ENCODE measurements around the gene PPP1R9A.
A peak's percentile ranks its signal among the peaks of the same experiment; 100 is the strongest.
"Not testable (repeated sequence)": the region's sequence is repeated elsewhere in the genome, so short reads cannot be mapped to it uniquely, and the experiment has no call there.

The PPP1R9A gene

DNA sequence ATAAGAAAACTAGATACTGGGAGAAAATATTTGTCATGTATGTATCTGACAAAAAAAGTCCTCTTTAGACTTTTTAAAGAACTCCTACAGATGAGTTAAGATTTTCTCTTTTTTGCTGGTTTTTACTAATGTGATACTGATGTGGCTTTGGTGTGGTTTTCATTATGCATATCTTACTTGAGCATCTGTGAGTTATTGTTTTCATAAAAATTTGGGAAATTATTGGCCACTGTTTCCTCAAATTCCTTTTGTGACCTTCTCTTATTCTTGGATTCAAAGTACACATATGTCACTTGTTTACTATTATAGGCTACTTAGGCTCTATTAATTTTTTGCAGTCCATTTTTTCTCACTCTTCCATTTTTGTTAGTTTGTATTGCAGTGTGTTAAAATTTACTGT, 89.0 kb downstream of the PPP1R9A start:
- H3K27me3 Mint-ChIP-seq = no peaks in the 10 kb centered on the region

DNA sequence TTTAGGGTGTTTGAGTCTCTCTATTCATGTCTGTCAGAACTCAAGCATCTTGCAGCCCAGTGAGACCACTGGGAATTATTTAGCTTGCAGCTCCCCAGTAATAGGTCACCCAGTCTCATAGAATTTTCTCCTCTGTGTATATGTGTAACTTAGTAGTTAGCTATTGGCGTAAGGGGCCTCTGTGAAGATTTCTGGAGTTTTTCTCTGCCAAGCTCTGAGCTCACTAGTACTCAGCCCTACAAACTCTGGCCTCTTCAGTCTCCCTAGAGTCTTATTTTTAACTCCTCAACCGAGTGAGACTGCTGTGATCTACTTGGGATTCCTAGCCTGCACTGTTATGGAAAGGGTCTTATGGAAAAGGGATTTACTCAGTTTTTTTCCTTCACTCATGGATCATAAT, 90.2 kb downstream of the PPP1R9A start:
- no peaks in the 10 kb centered on the region for H3K36me3 Mint-ChIP-seq
- no peaks in the 10 kb centered on the region for H3K9me3 Mint-ChIP-seq
- H3K27me3 Mint-ChIP-seq = no peaks in the 10 kb centered on the region
- peaks cover 4% of the 10 kb centered on the region for H3K4me1 Mint-ChIP-seq
- H3K4me3 Mint-ChIP-seq = no peak overlapping the region
- no peak overlapping the region for H3K27ac Mint-ChIP-seq
- peak; percentile 26 for ATAC-seq

More for the DNA sequence above, 89.0 kb downstream of the PPP1R9A start:
- H3K4me1 Mint-ChIP-seq = no peaks in the 10 kb centered on the region
- H3K27ac Mint-ChIP-seq = no peak overlapping the region
- no peaks in the 10 kb centered on the region for H3K9me3 Mint-ChIP-seq
- no peak overlapping the region for H3K4me3 Mint-ChIP-seq
- no peak for ATAC-seq
- no peaks in the 10 kb centered on the region for H3K36me3 Mint-ChIP-seq

- Mint-ChIP-seq H3K4me3 (no peak overlapping the region), H3K27me3 (no peaks in the 10 kb centered on the region), H3K27ac (no peak overlapping the region), H3K4me1 (peaks cover 4% of the 10 kb centered on the region), H3K36me3 (no peaks in the 10 kb centered on the region), H3K9me3 (no peaks in the 10 kb centered on the region)
- no peak for ATAC-seq
These were observed 91.1 kb downstream of the PPP1R9A start for GRCh38 chr7:94998266-94999068.

- no peaks in the 10 kb centered on the region for H3K27me3 Mint-ChIP-seq
- no peak overlapping the region for H3K4me3 Mint-ChIP-seq
- ATAC-seq = no peak
- H3K4me1 Mint-ChIP-seq = peaks cover 4% of the 10 kb centered on the region
- H3K36me3 Mint-ChIP-seq = no peaks in the 10 kb centered on the region
- no peak overlapping the region for H3K27ac Mint-ChIP-seq
- H3K9me3 Mint-ChIP-seq = no peaks in the 10 kb centered on the region
These were observed 91.6 kb downstream of the PPP1R9A start for GRCh38 chr7:94999069-94999351.

- ATAC-seq, H3K27ac Mint-ChIP-seq, H3K4me3 Mint-ChIP-seq, H3K27me3 Mint-ChIP-seq, H3K9me3 Mint-ChIP-seq, H3K4me1 Mint-ChIP-seq, H3K36me3 Mint-ChIP-seq: not testable (repeated sequence)
These were observed 92.2 kb downstream of the PPP1R9A start for GRCh38 chr7:94999601-95000000.

- Mint-ChIP-seq H3K27ac (no peak overlapping the region), H3K9me3 (no peaks in the 10 kb centered on the region), H3K27me3 (no peaks in the 10 kb centered on the region), H3K36me3 (no peaks in the 10 kb centered on the region), H3K4me1 (peaks cover 4% of the 10 kb centered on the region), H3K4me3 (no peak overlapping the region)
- no peak for ATAC-seq
These were observed 93.9 kb downstream of the PPP1R9A start for GRCh38 chr7:95001258-95001657.

DNA sequence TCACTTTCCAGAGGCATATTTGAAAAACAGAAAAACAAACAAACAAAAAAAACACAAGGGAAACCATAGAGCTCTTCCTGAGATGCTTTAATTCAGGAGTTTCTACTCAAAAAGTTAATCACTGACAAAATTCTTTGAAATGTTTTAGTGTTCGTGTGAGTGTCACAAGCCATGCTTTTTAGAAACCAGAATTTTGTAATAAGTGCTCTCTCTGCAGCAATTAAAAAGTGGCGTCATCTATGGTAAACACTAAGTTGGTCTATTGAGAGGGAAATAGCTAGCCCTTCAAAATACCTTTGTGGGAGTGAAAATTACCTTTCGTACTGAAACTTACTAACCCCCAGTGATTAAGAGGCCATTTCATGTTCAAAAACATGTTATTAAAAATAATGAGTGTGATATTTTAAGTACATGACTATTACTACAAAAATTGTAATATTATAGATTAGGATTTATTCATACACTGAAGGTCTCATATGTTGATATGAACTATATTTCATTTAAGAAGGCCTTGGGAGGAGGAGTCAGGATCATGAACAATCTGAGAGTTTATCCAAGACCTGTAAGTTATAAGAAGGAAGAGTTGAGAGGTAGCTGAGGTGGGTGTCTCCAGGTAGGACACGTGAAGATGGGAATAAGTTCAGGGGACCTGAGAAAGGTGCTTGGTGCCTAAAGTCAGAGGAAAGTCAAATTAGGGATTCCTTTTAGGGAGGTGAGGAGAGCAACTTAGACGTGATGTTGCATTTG, 94.6 kb downstream of the PPP1R9A start:
- Mint-ChIP-seq H3K27me3 (no peaks in the 10 kb centered on the region), H3K4me3 (no peak overlapping the region), H3K9me3 (no peaks in the 10 kb centered on the region), H3K27ac (no peak overlapping the region), H3K36me3 (no peaks in the 10 kb centered on the region), H3K4me1 (peaks cover 4% of the 10 kb centered on the region)
- no peak for ATAC-seq

GRCh38 chr7:95002775-95003174, 95.4 kb downstream of the PPP1R9A start:
- Mint-ChIP-seq H3K27me3 (no peaks in the 10 kb centered on the region), H3K27ac (no peak overlapping the region), H3K36me3 (no peaks in the 10 kb centered on the region), H3K9me3 (no peaks in the 10 kb centered on the region), H3K4me1 (peaks cover 4% of the 10 kb centered on the region), H3K4me3 (no peak overlapping the region)
- ATAC-seq = no peak

- Mint-ChIP-seq H3K4me1 (peaks cover 4% of the 10 kb centered on the region), H3K27ac (no peak overlapping the region), H3K36me3 (no peaks in the 10 kb centered on the region), H3K4me3 (no peak overlapping the region), H3K27me3 (no peaks in the 10 kb centered on the region), H3K9me3 (no peaks in the 10 kb centered on the region)
- no peak for ATAC-seq
These were observed 97.3 kb downstream of the PPP1R9A start for GRCh38 chr7:95004618-95005247.

DNA sequence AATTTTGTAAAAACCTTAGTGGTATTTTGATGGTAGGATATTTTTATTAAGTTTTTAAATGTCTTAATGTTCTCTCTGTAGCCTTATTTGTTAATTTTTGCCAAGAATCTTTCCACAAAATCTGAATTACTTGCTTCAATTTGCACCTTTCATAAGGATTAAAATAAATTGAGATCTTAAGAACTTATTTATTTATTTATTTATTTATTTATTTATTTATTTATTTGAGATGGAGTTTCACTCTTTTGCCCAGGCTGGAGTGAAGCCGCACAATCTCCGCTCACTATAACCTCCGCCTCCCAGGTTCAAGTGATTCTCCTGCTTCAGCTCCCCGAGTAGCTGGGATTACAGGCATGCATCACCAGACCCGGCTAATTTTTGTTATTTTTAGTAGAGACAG, 98.6 kb downstream of the PPP1R9A start:
- Mint-ChIP-seq H3K27me3 (no peaks in the 10 kb centered on the region), H3K36me3 (no peaks in the 10 kb centered on the region), H3K9me3 (no peaks in the 10 kb centered on the region), H3K4me1 (peaks cover 4% of the 10 kb centered on the region), H3K4me3 (no peak overlapping the region), H3K27ac (no peak overlapping the region)
- no peak for ATAC-seq

DNA sequence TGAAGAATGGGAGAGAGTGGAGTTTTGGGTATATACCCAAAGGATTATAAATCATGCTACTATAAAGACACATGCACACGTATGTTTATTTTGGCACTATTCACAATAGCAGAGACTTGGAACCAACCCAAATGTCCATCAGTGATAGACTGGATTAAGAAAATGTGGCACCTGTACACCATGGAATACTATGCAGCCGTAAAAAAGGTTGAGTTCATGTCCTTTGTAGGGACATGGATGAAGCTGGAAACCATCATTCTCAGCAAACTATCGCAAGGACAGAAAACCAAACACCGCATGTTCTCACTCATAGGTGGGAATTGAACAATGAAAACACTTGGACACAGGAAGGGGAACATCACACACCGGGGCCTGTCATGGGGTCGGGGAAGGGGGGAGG, 101.4 kb downstream of the PPP1R9A start:
- not testable (repeated sequence) for H3K9me3 Mint-ChIP-seq, H3K27me3 Mint-ChIP-seq, H3K27ac Mint-ChIP-seq, H3K36me3 Mint-ChIP-seq, ATAC-seq, H3K4me1 Mint-ChIP-seq, H3K4me3 Mint-ChIP-seq

GRCh38 chr7:95011146-95011928, 103.9 kb downstream of the PPP1R9A start:
- Mint-ChIP-seq H3K4me3 (no peak overlapping the region), H3K27ac (no peak overlapping the region), H3K4me1 (no peaks in the 10 kb centered on the region), H3K9me3 (no peaks in the 10 kb centered on the region), H3K27me3 (no peaks in the 10 kb centered on the region), H3K36me3 (no peaks in the 10 kb centered on the region)
- no peak for ATAC-seq

DNA sequence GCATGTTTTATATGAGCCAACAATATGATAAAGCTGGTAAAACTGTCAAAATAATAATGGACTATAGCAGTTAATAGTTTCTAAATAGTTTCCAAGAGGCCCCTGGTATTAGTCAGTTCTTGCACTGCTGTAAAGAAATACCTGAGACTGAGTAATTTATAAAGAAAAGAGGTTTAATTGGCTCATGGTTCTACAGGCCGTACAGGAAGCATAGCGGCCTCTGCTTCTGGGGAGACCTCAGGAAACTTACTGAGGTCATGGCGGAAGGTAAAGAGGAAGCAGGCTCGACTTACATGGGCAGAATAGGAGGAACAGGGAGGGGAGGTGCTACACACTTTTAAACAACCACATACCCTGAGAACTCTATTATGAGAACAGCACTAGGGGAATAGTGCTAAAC, 104.6 kb downstream of the PPP1R9A start:
- H3K4me3 Mint-ChIP-seq = no peak overlapping the region
- no peaks in the 10 kb centered on the region for H3K36me3 Mint-ChIP-seq
- H3K27me3 Mint-ChIP-seq = no peaks in the 10 kb centered on the region
- no peaks in the 10 kb centered on the region for H3K9me3 Mint-ChIP-seq
- no peaks in the 10 kb centered on the region for H3K4me1 Mint-ChIP-seq
- no peak overlapping the region for H3K27ac Mint-ChIP-seq
- ATAC-seq = no peak

DNA sequence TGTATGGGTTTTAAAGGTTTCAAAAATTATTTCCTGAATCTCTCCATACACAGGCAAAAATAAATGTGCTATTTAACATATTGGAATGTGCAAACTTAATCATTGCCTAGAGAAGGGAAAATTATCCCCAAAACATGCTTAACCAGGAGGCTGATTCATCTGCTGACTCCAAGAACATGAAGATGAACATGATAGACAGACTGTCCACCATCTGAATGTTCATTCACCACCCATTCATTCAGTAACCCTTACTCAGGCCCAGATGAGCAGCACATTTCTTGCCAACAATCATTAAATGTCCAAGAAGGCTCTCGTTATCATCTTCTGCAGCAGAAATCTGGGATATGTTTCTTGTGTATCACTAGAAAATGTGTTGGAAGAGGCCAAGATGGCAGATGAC, 110.6 kb downstream of the PPP1R9A start:
- Mint-ChIP-seq H3K9me3 (peaks cover 12% of the 10 kb centered on the region), H3K4me3 (no peak overlapping the region), H3K27me3 (no peaks in the 10 kb centered on the region), H3K27ac (no peak overlapping the region), H3K36me3 (no peaks in the 10 kb centered on the region), H3K4me1 (no peaks in the 10 kb centered on the region)
- no peak for ATAC-seq

DNA sequence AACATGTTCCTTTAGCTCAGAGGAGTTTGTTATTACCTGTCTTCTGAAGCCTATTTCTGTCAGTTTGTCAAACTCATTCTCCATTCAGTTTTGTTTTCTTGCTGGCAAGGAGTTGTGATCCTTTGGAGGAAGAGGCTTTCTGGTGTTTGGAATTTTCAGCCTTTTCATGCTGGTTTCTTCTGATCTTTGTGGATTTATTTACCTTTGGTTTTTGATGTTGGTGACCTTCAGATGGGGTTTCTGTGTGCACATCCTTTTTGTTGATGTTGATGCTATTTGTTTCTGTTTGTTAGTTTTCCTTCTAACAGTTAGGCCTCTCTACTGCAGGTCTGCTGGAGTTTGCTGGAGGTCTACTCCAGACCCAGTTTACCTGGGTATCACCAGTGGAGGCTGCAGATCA, 118.6 kb downstream of the PPP1R9A start:
- Mint-ChIP-seq H3K27ac (no peak overlapping the region), H3K4me3 (no peak overlapping the region), H3K4me1 (no peaks in the 10 kb centered on the region), H3K9me3 (peaks cover 22% of the 10 kb centered on the region), H3K27me3 (no peaks in the 10 kb centered on the region), H3K36me3 (no peaks in the 10 kb centered on the region)
- ATAC-seq = no peak

Measured in stimulated activated memory B cell treated with anti-CD40 and anti-IgM and Interleukin-4, amounts not matched to agents 10 μg/mL and 1 μg/mL and 100 μg/mL, for 72 hours (primary cell).